GM21576 (cell line): ENCODE data around the gene TMCO1.
"Not testable (repeated sequence)": the region's sequence is repeated elsewhere in the genome, so short reads cannot be mapped to it uniquely, and the experiment has no call there.

ENCODE experiments used
- ATAC-seq: cut with Tn5 transposase; IDR thresholded peaks from one replicate; pipeline ENCODE4 v1.9.1; 2021; ENCODE audit warnings: mild to moderate bottlenecking, moderate library complexity; ENCODE audit not compliant: unreplicated experiment

TMCO1 gene

GRCh38 chr1:165768513-165769394 is at the start of gene TMCO1:
Gene TMCO1 (minus strand): TSS chr1:165768868. CDS start chr1:165768751, 117 bp downstream.
- peak; percentile 100 for ATAC-seq

- ATAC-seq = no peak
These were observed 48.3 kb upstream of the TMCO1 start for GRCh38 chr1:165816826-165817497.

- ATAC-seq = no peak
These were observed 47.5 kb upstream of the TMCO1 start for GRCh38 chr1:165816157-165816556.

- ATAC-seq = no peak
These were observed 47.1 kb upstream of the TMCO1 start for GRCh38 chr1:165815725-165816124.

GRCh38 chr1:165807613-165808012 is 38.9 kb upstream of the TMCO1 start:
- ATAC-seq = no peak

- ATAC-seq = not testable (repeated sequence)
These were observed 35.8 kb upstream of the TMCO1 start for GRCh38 chr1:165804513-165804912.

- ATAC-seq = no peak
These were observed 30.7 kb upstream of the TMCO1 start for GRCh38 chr1:165799387-165799786.

GRCh38 chr1:165795894-165796293 is 27.2 kb upstream of the TMCO1 start:
- no peak for ATAC-seq

- no peak for ATAC-seq
These were observed 25.3 kb upstream of the TMCO1 start for GRCh38 chr1:165793951-165794350.

- no peak for ATAC-seq
These were observed 19.1 kb upstream of the TMCO1 start for GRCh38 chr1:165787741-165788140.

- not testable (repeated sequence) for ATAC-seq
These were observed 14.9 kb upstream of the TMCO1 start for GRCh38 chr1:165783519-165783918.

GRCh38 chr1:165778197-165778596 is 9.5 kb upstream of the TMCO1 start:
- ATAC-seq = not testable (repeated sequence)

GRCh38 chr1:165773324-165773965 is 4.8 kb upstream of the TMCO1 start:
- ATAC-seq = no peak

GRCh38 chr1:165772739-165773138 is 4.1 kb upstream of the TMCO1 start:
- ATAC-seq = no peak

- ATAC-seq = no peak
These were observed 4.4 kb downstream of the TMCO1 start for GRCh38 chr1:165764277-165764676.

GRCh38 chr1:165763442-165763841 is 5.2 kb downstream of the TMCO1 start:
- no peak for ATAC-seq

GRCh38 chr1:165762725-165763124 is 5.9 kb downstream of the TMCO1 start:
- ATAC-seq = no peak

- ATAC-seq = no peak
These were observed 9.6 kb downstream of the TMCO1 start for GRCh38 chr1:165759095-165759494.

- no peak for ATAC-seq
These were observed 13.2 kb downstream of the TMCO1 start for GRCh38 chr1:165755393-165756010.

- ATAC-seq = peak; percentile 91
These were observed 14.7 kb downstream of the TMCO1 start for GRCh38 chr1:165753934-165754333.

- no peak for ATAC-seq
These were observed 20.1 kb downstream of the TMCO1 start for GRCh38 chr1:165748550-165748949.
